Activated CD4-positive, alpha-beta memory T cell treated with anti-CD3 and anti-CD28 coated beads, Interleukin-2, amount 10 ng/mL, durations not matched to agents 7 days and 5 days (primary cell): Measurements from ENCODE around the gene PPP3CA. TPM values are rescaled to one million over a fixed set of nuclear protein-coding genes. Genes with fewer than 3 reads are reported as not detected.
A peak's percentile ranks its signal among the peaks of the same experiment; 100 is the strongest.

Experiments used
- CTCF ChIA-PET: fragments of 350-600 bp; sonication (Branson Sonifier 250); formaldehyde crosslinking; loops from one replicate; lab custom pipeline; 2021; ENCODE audit warnings: antibody characterized with exemption, inconsistent platforms; lab: Charles Lee
- POLR2A ChIA-PET: fragments of 350-600 bp; sonication (Branson Sonifier 250); formaldehyde crosslinking; loops from one replicate; lab custom pipeline; 2021; ENCODE audit warnings: antibody characterized with exemption; lab: Charles Lee
- DNase-seq: peaks from one replicate; pipeline ENCODE4 v3.0.0-alpha.2; 2020
- H3K27ac Mint-ChIP-seq: one replicate; pipeline ENCODE4 v1.8.0; 2021; ENCODE audit warnings: mild to moderate bottlenecking, mixed read lengths
- H3K27me3 Mint-ChIP-seq: one replicate; pipeline ENCODE4 v1.8.0; 2021; ENCODE audit warnings: mixed read lengths
- H3K36me3 Mint-ChIP-seq: one replicate; pipeline ENCODE4 v1.8.0; 2021; ENCODE audit warnings: low read depth, mixed read lengths
- H3K4me1 Mint-ChIP-seq: one replicate; pipeline ENCODE4 v1.8.0; 2021; ENCODE audit warnings: mixed read lengths
- H3K4me3 Mint-ChIP-seq: one replicate; pipeline ENCODE4 v1.8.0; 2021; ENCODE audit warnings: mild to moderate bottlenecking, mixed read lengths
- H3K9me3 Mint-ChIP-seq: one replicate; pipeline ENCODE4 v1.8.0; 2021; ENCODE audit warnings: mixed read lengths
- total RNA-seq, 2 experiments: library from RNA; stranded (reverse); gene quantifications; one replicate each; pipeline ENCODE4 v1.2.3, GENCODE V29; 2021

The PPP3CA gene
- 10 to 100 TPM; 45.5 to 48.6 TPM for total RNA-seq

DNA sequence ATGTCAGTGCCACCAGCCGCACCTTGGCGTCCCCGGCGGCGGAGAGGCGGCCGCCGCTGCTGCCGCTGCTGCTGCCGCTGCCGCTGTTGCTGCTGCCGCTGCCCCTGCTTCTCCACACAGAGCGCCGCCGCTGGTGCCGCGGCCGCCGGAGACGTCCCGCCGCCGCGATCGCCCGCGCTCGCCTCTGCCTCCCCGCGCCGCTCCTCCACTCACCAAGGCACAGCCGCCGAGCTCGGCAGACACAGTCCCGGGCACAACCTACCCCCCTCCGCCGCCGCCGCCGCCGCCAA lies at the start of gene PPP3CA:
PPP3CA (minus strand) TSS at position 260 of the 290 bp plus-strand sequence.
- Mint-ChIP-seq H3K27ac (peak within 1 kb of the TSS; percentile 94), H3K27me3 (peaks cover 8% of the 10 kb centered on the region), H3K36me3 (peaks cover 15% of the 10 kb centered on the region), H3K9me3 (no peaks in the 10 kb centered on the region), H3K4me3 (peak within 1 kb of the TSS; percentile 98), H3K4me1 (peaks cover 46% of the 10 kb centered on the region)
- DNase-seq, result no peak
- ChIA-PET CTCF (interaction anchor here (0.5 to 3.3 kb wide), 10 partner anchors 11 to 383 kb away, joined by 3 to 17 read pairs (median 4); no protein-coding TSS in a partner anchor), POLR2A (interaction anchor here (0.8 to 3.3 kb wide), 17 partner anchors 9 to 1784 kb away, joined by 3 to 46 read pairs (median 5); partner anchors contain the start of genes SLC39A8 and TRMT10A)

DNA sequence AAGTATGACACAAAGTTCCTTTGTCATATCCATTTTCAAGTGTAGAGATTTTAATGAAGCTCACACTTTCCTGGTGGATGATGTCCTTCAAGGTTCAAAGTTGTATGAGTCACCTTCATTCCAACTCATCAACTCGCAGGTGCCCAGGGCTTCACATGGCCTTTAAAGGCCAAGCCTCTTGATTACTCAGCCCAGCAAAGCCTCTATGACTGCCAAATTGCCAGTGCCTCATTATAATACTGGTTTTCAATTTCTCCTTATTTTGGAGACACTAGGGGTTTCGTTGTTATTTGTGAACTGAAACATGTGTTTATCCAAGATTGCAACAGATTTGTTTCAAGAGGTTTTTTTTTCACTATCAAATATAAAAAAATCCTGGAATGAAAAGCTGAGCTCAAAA lies 45.9 kb upstream of the PPP3CA start:
- Mint-ChIP-seq H3K36me3 (peaks cover 6% of the 10 kb centered on the region), H3K27me3 (peaks cover 13% of the 10 kb centered on the region), H3K27ac (no peak overlapping the region), H3K4me1 (no peaks in the 10 kb centered on the region), H3K9me3 (peaks cover 5% of the 10 kb centered on the region), H3K4me3 (no peak overlapping the region)
- POLR2A ChIA-PET, result no interaction called here
- no peak for DNase-seq
- CTCF ChIA-PET, result no interaction called here

DNA sequence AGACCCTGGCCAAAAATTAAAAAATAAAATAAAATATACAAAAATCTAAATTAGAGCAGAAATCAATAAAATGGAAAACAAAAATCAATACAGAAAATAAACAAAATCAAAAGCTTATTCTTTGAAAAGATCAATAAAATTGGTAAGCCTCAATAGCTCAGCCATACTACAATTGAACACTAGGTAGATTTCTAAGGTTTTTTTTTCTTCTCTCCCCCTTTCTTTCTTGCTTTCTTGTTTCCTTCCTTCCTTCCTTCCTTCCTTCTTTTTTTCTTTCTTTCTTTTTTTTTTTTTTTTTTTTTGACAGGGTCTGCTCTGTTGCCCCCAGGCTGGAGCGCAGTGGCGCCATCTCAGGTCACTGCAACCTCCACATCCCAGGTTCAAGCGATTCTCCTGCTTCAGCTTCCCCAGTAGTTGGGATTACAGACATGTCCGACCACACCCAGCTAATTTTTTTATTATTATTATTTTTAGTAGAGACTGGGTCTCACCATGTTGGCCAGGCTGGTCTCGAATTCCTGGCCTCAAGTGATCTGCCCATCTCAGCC lies 23.4 kb upstream of the PPP3CA start:
- Mint-ChIP-seq H3K36me3 (peaks cover 3% of the 10 kb centered on the region), H3K27ac (no peak overlapping the region), H3K4me1 (no peaks in the 10 kb centered on the region), H3K27me3 (peaks cover 30% of the 10 kb centered on the region), H3K9me3 (peaks cover 8% of the 10 kb centered on the region), H3K4me3 (no peak overlapping the region)
- ChIA-PET POLR2A (no interaction called here), CTCF (interaction anchor here (0.6 to 0.9 kb wide), 3 partner anchors 12 to 523 kb away, joined by 4 to 5 read pairs (median 4); no protein-coding TSS in a partner anchor)
- DNase-seq, result no peak

DNA sequence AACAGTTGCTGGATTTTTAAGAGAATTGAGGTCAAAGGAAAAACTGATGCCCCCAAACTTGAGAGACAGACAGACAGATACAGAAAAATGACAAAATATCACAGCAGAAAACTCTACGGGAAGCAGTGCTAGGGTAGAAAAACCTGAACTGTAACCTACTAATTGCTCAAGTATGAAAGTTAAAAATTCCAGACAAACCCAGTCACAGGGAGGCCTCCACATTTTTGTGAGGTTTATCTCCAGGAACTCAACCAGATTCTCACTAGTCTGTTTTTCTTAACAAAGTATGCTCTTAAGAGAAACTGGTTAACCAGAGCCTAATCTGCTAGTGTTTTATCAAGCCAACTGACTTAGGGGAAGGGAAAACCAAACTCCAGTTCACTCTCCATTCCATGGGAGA lies 19.9 kb upstream of the PPP3CA start:
- Mint-ChIP-seq H3K4me3 (no peak overlapping the region), H3K27ac (no peak overlapping the region), H3K9me3 (peaks cover 15% of the 10 kb centered on the region), H3K27me3 (peaks cover 25% of the 10 kb centered on the region), H3K4me1 (no peaks in the 10 kb centered on the region), H3K36me3 (peaks cover 6% of the 10 kb centered on the region)
- ChIA-PET CTCF (no interaction called here), POLR2A (no interaction called here)
- DNase-seq, result no peak

DNA sequence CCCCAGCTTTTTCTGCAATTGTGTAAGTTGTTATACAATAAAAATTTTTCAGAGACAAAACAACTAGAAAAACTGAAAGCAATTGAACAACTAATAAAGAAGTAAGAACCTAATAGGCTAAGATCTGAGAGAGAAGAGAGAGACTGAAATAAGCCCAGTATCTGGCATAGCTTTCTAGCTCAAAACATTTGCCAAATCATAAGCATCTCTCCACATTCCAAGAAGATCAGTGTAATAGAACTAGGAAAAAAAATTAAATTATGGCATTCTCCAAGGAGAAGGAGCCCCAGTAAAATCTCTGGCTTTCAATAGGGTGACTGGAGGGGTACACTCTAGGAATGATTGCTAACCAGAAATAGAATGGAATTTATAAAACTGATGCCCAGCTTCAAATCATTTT lies 19.0 kb upstream of the PPP3CA start:
- H3K27ac Mint-ChIP-seq, result no peak overlapping the region
- H3K36me3 Mint-ChIP-seq, result peaks cover 6% of the 10 kb centered on the region
- ChIA-PET POLR2A (no interaction called here), CTCF (interaction anchor here (0.5 kb wide), 1 partner anchor 18 kb away, joined by 3 read pairs; no protein-coding TSS in a partner anchor)
- DNase-seq, result no peak
- H3K4me3 Mint-ChIP-seq, result no peak overlapping the region
- peaks cover 15% of the 10 kb centered on the region for H3K9me3 Mint-ChIP-seq
- peaks cover 24% of the 10 kb centered on the region for H3K27me3 Mint-ChIP-seq
- H3K4me1 Mint-ChIP-seq, result no peaks in the 10 kb centered on the region

DNA sequence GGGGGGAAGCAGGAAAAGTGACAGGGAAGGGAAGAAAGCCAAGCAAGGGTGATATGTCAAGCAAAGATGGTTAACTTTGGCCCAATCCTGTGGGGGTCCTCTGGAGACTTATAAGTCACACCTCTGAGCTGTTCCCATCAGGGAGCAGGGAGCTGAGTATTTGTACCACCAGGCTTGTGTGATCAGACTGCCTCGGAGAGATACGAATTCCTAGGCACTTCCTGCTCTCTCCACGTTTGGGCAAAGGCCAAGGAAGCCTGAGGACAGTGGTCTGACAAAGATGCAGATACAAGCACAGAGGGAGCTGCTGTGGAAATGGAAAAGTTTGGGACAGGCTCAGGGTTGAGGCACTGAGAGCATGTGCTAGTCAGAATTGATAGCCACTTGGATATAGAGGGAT lies 10.4 kb upstream of the PPP3CA start:
- Mint-ChIP-seq H3K27ac (no peak overlapping the region), H3K9me3 (no peaks in the 10 kb centered on the region), H3K4me1 (no peaks in the 10 kb centered on the region), H3K4me3 (no peak overlapping the region), H3K27me3 (peaks cover 12% of the 10 kb centered on the region), H3K36me3 (no peaks in the 10 kb centered on the region)
- ChIA-PET CTCF (no interaction called here), POLR2A (no interaction called here)
- no peak for DNase-seq

DNA sequence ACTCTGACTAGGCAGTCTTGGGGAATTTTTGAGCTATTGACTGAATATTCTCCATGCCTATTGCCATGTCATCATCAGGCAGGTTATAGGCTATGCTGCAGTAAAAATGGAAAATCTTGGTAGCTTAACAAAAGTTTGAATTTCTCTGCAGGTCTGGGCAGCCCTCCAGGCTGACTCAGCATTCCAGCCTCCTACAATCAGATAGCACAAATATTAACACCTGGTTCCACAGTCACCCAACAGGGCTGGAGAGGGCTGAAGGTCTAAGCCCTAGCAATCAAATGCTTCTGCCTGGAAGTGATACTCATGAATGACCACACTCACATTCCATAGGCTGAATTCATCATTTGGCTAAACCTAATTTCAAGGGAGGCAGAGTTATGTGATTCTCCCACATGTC lies 9.6 kb upstream of the PPP3CA start:
- peaks cover 9% of the 10 kb centered on the region for H3K27me3 Mint-ChIP-seq
- no peak for DNase-seq
- CTCF ChIA-PET, result no interaction called here
- H3K4me3 Mint-ChIP-seq, result no peak overlapping the region
- no peak overlapping the region for H3K27ac Mint-ChIP-seq
- POLR2A ChIA-PET, result no interaction called here
- no peaks in the 10 kb centered on the region for H3K4me1 Mint-ChIP-seq
- no peaks in the 10 kb centered on the region for H3K36me3 Mint-ChIP-seq
- H3K9me3 Mint-ChIP-seq, result no peaks in the 10 kb centered on the region

DNA sequence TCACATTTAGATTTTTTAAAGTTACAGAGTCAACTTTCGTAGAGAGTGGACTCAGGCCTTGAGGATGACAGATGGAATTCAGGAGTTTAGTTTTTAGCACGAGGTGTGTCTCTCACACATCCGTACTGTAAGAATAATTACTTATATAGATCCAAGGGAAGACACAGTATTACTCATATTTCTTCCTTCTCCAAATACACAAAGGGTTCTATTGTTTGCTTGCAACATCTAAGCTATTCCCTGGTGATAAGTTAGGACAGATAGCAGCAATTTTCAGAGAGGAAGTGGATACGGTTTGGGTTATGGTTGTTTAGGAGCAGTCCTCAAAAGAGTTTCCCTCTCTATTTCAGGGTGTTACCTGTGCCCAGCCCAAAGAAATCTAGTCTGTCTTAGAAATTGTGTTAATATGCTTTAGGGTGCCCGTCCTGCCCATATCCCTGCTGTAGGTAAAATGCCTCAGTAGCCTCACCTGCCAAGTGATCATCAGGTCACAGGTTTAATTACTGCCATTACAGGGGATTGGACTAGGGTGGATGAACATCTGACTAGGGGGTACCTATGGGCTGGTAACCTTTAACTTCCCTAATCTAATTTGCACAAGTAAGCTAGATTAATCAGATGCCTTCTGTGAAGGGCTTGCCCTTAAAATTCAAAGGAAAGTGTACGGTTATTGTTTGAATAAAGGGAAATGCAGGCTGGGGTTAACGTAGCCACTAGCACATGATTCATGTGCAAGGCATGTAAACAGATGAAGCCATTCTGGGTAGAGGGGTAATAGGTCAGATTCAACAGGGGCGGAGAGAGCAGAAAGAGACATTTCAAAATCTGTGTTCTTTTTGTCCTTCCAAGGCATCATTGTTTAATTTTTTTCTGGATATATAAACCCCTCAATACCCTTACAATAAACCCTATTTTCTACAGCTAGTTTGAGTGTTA lies 8.7 kb upstream of the PPP3CA start:
- CTCF ChIA-PET, result no interaction called here
- H3K27ac Mint-ChIP-seq, result no peak overlapping the region
- POLR2A ChIA-PET, result no interaction called here
- peaks cover 9% of the 10 kb centered on the region for H3K27me3 Mint-ChIP-seq
- H3K9me3 Mint-ChIP-seq, result no peaks in the 10 kb centered on the region
- no peaks in the 10 kb centered on the region for H3K36me3 Mint-ChIP-seq
- DNase-seq, result no peak
- no peaks in the 10 kb centered on the region for H3K4me1 Mint-ChIP-seq
- no peak overlapping the region for H3K4me3 Mint-ChIP-seq

DNA sequence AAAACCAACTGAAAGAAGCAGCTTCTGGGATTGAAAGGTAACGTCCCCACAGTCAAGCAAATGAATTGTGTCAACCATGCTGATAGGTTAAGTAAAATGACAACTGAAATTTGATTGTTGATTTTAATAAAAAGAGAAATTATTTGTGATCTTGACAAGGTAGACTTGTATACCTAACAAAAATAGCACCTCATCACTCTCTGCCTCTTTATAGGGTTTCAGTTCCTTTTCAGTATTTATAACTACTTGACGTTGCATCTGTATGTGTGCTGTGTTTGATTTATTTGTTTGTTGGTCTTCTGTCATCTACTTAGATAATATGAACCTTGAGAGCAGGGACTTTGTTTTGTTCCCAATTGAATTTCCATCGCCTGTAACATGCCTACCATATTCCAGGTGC lies 7.9 kb upstream of the PPP3CA start:
- H3K9me3 Mint-ChIP-seq, result no peaks in the 10 kb centered on the region
- no peak overlapping the region for H3K4me3 Mint-ChIP-seq
- DNase-seq, result no peak
- peaks cover 10% of the 10 kb centered on the region for H3K27me3 Mint-ChIP-seq
- ChIA-PET CTCF (no interaction called here), POLR2A (no interaction called here)
- no peaks in the 10 kb centered on the region for H3K4me1 Mint-ChIP-seq
- no peak overlapping the region for H3K27ac Mint-ChIP-seq
- H3K36me3 Mint-ChIP-seq, result no peaks in the 10 kb centered on the region

DNA sequence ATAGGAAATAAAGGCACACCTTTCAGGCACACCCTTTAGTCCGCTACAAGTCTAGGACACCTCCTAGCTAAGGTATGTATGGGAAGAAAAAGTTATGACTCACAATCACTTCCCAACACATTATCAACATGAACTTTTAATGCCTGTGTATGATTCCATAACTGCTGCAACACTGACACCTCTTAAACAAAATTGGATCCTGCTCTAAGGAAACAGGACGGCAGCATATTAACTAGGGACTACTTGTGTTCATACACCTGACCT lies 2.4 kb upstream of the PPP3CA start:
- no peak for DNase-seq
- POLR2A ChIA-PET, result no interaction called here
- Mint-ChIP-seq H3K27me3 (peaks cover 12% of the 10 kb centered on the region), H3K9me3 (no peaks in the 10 kb centered on the region), H3K4me1 (peaks cover 27% of the 10 kb centered on the region), H3K36me3 (peaks cover 13% of the 10 kb centered on the region), H3K27ac (no peak overlapping the region), H3K4me3 (no peak overlapping the region)
- CTCF ChIA-PET, result interaction anchor here (0.9 to 3.3 kb wide), 2 partner anchors 83 to 248 kb away, joined by 3 to 17 read pairs; no protein-coding TSS in a partner anchor

DNA sequence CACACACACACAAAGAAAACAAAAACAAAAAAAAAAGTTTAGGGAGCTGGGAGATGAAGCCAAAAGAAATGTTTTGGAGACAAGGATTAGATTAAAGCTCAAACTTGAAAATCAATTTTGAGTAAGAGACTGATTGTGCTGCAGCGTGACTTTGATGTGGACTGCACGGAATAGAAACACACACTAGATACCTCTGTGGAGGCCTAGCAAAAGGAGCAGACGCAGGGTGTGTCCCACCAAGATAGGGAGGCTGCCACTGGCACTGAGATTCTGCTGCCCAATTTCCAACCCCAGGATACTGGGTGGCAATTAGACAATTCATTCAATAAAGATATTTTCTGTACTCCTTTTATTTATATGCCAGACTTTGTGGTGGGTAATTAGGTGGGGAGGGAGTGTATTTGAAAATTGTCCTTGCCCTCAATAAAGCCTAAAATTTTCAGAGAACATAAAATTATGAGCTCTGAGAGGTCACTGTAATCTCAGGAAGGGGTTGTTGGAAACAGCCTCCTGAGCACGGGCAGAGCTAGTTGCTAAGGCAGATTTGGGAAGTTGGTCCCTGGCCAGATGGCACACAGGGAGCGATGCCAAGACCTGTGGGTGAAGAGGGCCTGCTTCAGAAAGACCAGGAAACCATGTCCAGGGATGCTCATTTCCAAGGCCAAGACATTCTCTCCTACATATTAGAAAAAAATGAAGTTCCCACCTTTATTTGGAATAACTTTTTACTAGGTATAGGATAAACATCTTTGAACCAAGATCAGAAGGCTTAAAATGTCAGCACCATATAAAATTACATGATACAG lies 1.9 kb upstream of the PPP3CA start:
- Mint-ChIP-seq H3K4me3 (peak overlapping the region; percentile 98), H3K27ac (peak overlapping the region; percentile 94), H3K4me1 (peaks cover 32% of the 10 kb centered on the region), H3K27me3 (peaks cover 8% of the 10 kb centered on the region), H3K9me3 (no peaks in the 10 kb centered on the region), H3K36me3 (peaks cover 15% of the 10 kb centered on the region)
- ChIA-PET POLR2A (interaction anchor here (0.6 to 3.3 kb wide), 5 partner anchors 14 to 996 kb away, joined by 3 to 38 read pairs (median 4); partner anchors contain the start of gene SLC39A8), CTCF (interaction anchor here (0.6 to 3.3 kb wide), 4 partner anchors 83 to 1256 kb away, joined by 3 to 17 read pairs (median 3); no protein-coding TSS in a partner anchor)
- no peak for DNase-seq

DNA sequence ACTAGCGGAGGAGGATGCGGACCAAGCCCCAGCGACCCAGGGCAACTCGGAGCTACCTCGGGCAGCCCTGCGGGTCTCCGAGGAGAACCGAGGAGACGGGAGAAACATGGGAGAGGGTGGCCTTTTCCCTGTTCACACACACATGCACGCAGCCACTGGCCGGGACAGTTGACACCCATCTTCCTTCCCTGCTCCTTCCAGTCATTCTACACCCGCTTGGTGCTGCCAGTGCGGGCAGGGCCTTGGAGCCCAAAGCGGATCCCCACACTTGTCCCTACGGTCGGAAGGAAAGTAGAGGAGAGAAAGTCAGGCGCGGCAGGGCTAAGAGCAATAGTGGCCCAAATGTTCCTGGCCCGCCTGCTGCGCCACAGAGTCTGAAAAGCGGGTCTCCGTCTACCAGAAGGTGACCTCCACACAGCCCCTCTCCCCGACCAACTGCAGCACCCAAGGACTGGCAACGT lies 1.1 kb upstream of the PPP3CA start:
- H3K4me1 Mint-ChIP-seq, result peaks cover 36% of the 10 kb centered on the region
- no peaks in the 10 kb centered on the region for H3K9me3 Mint-ChIP-seq
- ChIA-PET POLR2A (interaction anchor here (1.0 to 3.3 kb wide), 14 partner anchors 10 to 997 kb away, joined by 3 to 46 read pairs (median 6); partner anchors contain the start of gene SLC39A8), CTCF (interaction anchor here (0.7 to 3.3 kb wide), 10 partner anchors 18 to 1255 kb away, joined by 3 to 17 read pairs (median 4); no protein-coding TSS in a partner anchor)
- peaks cover 8% of the 10 kb centered on the region for H3K27me3 Mint-ChIP-seq
- H3K4me3 Mint-ChIP-seq, result peak overlapping the region; percentile 98
- DNase-seq, result no peak
- H3K27ac Mint-ChIP-seq, result peak overlapping the region; percentile 94
- H3K36me3 Mint-ChIP-seq, result peaks cover 15% of the 10 kb centered on the region
